Esophagus muscularis mucosa (tissue), 4 donors: ENCODE data around the gene CYSRT1.

ENCODE experiments used
- CTCF ChIP-seq, 3 experiments: fragments of 200-600 bp in 2 of 3; fragments of 450-650 bp in 1 of 3; sonication (generic) in 2 of 3; IDR thresholded peaks; one replicate each; pipeline ENCODE4 v1.5.1; 2017 to 2019; ENCODE audit warnings: antibody characterized with exemption in 3 of 3, mild to moderate bottlenecking in 2 of 3, moderate library complexity in 1 of 3
- EP300 ChIP-seq: sonication (generic); formaldehyde crosslinking; IDR thresholded peaks from one replicate; pipeline ENCODE4 v1.6.1; 2017; ENCODE audit warnings: antibody characterized with exemption
- POLR2A ChIP-seq: fragments of 450-650 bp; IDR thresholded peaks from one replicate; pipeline ENCODE4 v1.6.1; 2017; ENCODE audit warnings: antibody characterized with exemption, moderate library complexity, mild to moderate bottlenecking, low read depth
- POLR2AphosphoS5 ChIP-seq, 2 donors: sonication (generic); formaldehyde crosslinking; IDR thresholded peaks; one replicate each; pipeline ENCODE4 v1.6.1; 2017; ENCODE audit warnings: antibody characterized with exemption in 2 of 2

GRCh38 chr9:137184881-137185660 is 39.9 kb upstream of the CYSRT1 start:
- TF ChIP-seq CTCF (IDR thresholded peaks at IDR 0.05) (no peak), POLR2AphosphoS5 (IDR thresholded peaks at IDR 0.05) (no peak), POLR2A (no peak), EP300 (no peak)
